Cardiac muscle cell (in vitro differentiated cells and primary cell): ENCODE measurements around the gene PPP1R9A. TPM values are rescaled to one million over a fixed set of nuclear protein-coding genes. Genes with fewer than 3 reads are reported as not detected.

Experiments used
- DNase-seq, 2 donors: peaks; one replicate each; pipeline versions ENCODE4 v3.0.0 to v3.0.0-alpha.2; 2010 to 2017; ENCODE audit warnings: low read depth in 1 of 2, low spot score in 1 of 2
- H3K27ac ChIP-seq: fragments of 200-600 bp; sonication (generic); 2 replicates; pipeline ENCODE4 v1.5.1; 2016
- H3K27me3 ChIP-seq: fragments of 200-600 bp; sonication (generic); 2 replicates; pipeline ENCODE4 v1.6.0; 2016; ENCODE audit warnings: control low read depth
- H3K36me3 ChIP-seq: fragments of 200-600 bp; sonication (generic); 2 replicates; pipeline ENCODE4 v1.5.1; 2016; ENCODE audit warnings: control low read depth
- H3K4me1 ChIP-seq: fragments of 200-600 bp; sonication (generic); 2 replicates; pipeline ENCODE4 v1.8.1; 2017; ENCODE audit warnings: low read depth, mild to moderate bottlenecking, mixed run types
- H3K4me3 ChIP-seq: fragments of 200-600 bp; sonication (generic); 2 replicates; pipeline ENCODE4 v1.5.1; 2016; ENCODE audit warnings: mild to moderate bottlenecking
- H3K9me3 ChIP-seq: fragments of 200-600 bp; sonication (generic); 2 replicates; pipeline ENCODE4 v1.5.1; 2017; ENCODE audit warnings: low read depth, mild to moderate bottlenecking, control low read depth
- CTCF ChIP-seq: IDR thresholded peaks from 2 replicates; pipeline ENCODE4 v1.5.1; 2012; ENCODE audit warnings: low read depth, mild to moderate bottlenecking, low read length
- polyA plus RNA-seq: library from polyadenylated mRNA; unstranded; fragments of >200 nt; fragmentation: Nextera tagmentation; extraction: Ambion mirVana; gene quantifications from 2 replicates; pipeline ENCODE4 v1.2.1, GENCODE V29; 2016
- total RNA-seq: library from RNA; depleted of rRNA; stranded (reverse); fragments of >200 nt; gene quantifications from 2 replicates; pipeline ENCODE4 v1.2.3, GENCODE V29; 2016

Gene PPP1R9A
- total and polyA plus RNA-seq, 2 experiments from 2014 or later = 21.4 to 41.5 TPM

GRCh38 chr7:95095259-95095965, 188.0 kb downstream of the PPP1R9A start:
- Histone ChIP-seq H3K27ac (peak overlapping the region; percentile 33), H3K27me3 (no peaks in the 10 kb centered on the region), H3K4me1 (peaks cover 8% of the 10 kb centered on the region), H3K9me3 (no peaks in the 10 kb centered on the region), H3K4me3 (no peak overlapping the region), H3K36me3 (no peaks in the 10 kb centered on the region)
- no peak for DNase-seq
- no peak for TF ChIP-seq CTCF

GRCh38 chr7:95095966-95096540, 188.7 kb downstream of the PPP1R9A start:
- Histone ChIP-seq H3K4me1 (peaks cover 8% of the 10 kb centered on the region), H3K4me3 (no peak overlapping the region), H3K36me3 (no peaks in the 10 kb centered on the region), H3K27me3 (no peaks in the 10 kb centered on the region), H3K27ac (no peak overlapping the region), H3K9me3 (no peaks in the 10 kb centered on the region)
- DNase-seq = peak in 1 of 2 donors; percentile 60
- TF ChIP-seq CTCF = no peak

- Histone ChIP-seq H3K9me3 (no peaks in the 10 kb centered on the region), H3K4me1 (peaks cover 8% of the 10 kb centered on the region), H3K27me3 (no peaks in the 10 kb centered on the region), H3K36me3 (no peaks in the 10 kb centered on the region), H3K4me3 (no peak overlapping the region), H3K27ac (no peak overlapping the region)
- no peak for TF ChIP-seq CTCF
- DNase-seq = no peak
Observed at GRCh38 chr7:95097291-95097690, 189.9 kb downstream of the PPP1R9A start.

GRCh38 chr7:95097851-95098250, 190.5 kb downstream of the PPP1R9A start:
- Histone ChIP-seq H3K27me3 (no peaks in the 10 kb centered on the region), H3K9me3 (no peaks in the 10 kb centered on the region), H3K4me1 (peaks cover 8% of the 10 kb centered on the region), H3K4me3 (no peak overlapping the region), H3K36me3 (no peaks in the 10 kb centered on the region), H3K27ac (no peak overlapping the region)
- no peak for DNase-seq
- no peak for TF ChIP-seq CTCF

GRCh38 chr7:95099106-95099505, 191.7 kb downstream of the PPP1R9A start:
- Histone ChIP-seq H3K27ac (no peak overlapping the region), H3K4me3 (no peak overlapping the region), H3K27me3 (no peaks in the 10 kb centered on the region), H3K9me3 (no peaks in the 10 kb centered on the region), H3K36me3 (no peaks in the 10 kb centered on the region), H3K4me1 (peaks cover 8% of the 10 kb centered on the region)
- no peak for TF ChIP-seq CTCF
- DNase-seq = no peak
